A549 (cell line): ENCODE results near the gene MRPS30. TPM values are rescaled to one million over a fixed set of nuclear protein-coding genes. Genes with fewer than 3 reads are reported as not detected.

Source experiments
- ATAC-seq, 2 experiments: fragments of 200-7000 bp in 1 of 2; fragments of >200 bp in 1 of 2; cut with Nextera tagmentation in 1 of 2; cut with Tn5 transposase in 1 of 2; 3 replicates each; pipeline versions ENCODE4 v1.8.0 to v1.9.1; 2018 to 2020; ENCODE audit warnings: mild to moderate bottlenecking in 1 of 2, moderate library complexity in 1 of 2
- CTCF ChIA-PET: fragments of 300-600 bp; sonication (Branson Sonifier 250); formaldehyde crosslinking; extraction: SDS; loops from one replicate; lab custom pipeline; 2021; ENCODE audit warnings: antibody characterized with exemption, inconsistent platforms; lab: Yijun Ruan, JAX
- POLR2A ChIA-PET: fragments of 350-600 bp; formaldehyde crosslinking; extraction: SDS; loops from one replicate; lab custom pipeline; 2021; ENCODE audit warnings: antibody characterized with exemption, inconsistent platforms; lab: Yijun Ruan, JAX
- DNase-seq, 2 experiments: peaks; one replicate each; pipeline versions ENCODE4 v3.0.0 to v3.0.0-alpha.2; 2011 to 2016; ENCODE audit warnings: low read depth in 1 of 2, low spot score in 1 of 2
- FAIRE-seq: peaks from 2 replicates; lab custom pipeline; 2011; peaks lifted over from hg19 to GRCh38; lab: Jason Lieb, UNC
- H3K27ac ChIP-seq, 2 experiments: fragments of >200 bp; sonication (Bioruptor Twin); formaldehyde crosslinking; 3 replicates each; pipeline ENCODE4 v1.5.1; 2016 to 2017
- H3K4me1 ChIP-seq: fragments of >200 bp; sonication (Bioruptor Twin); formaldehyde crosslinking; 3 replicates; pipeline ENCODE4 v1.6.1; 2016
- H3K4me2 ChIP-seq: fragments of >200 bp; sonication (Bioruptor Twin); formaldehyde crosslinking; 3 replicates; pipeline ENCODE4 v1.6.1; 2016
- H3K4me3 ChIP-seq: fragments of >200 bp; sonication (Bioruptor Twin); formaldehyde crosslinking; 3 replicates; pipeline ENCODE4 v1.5.1; 2016
- H3K9me3 ChIP-seq: fragments of >200 bp; sonication (Bioruptor Twin); formaldehyde crosslinking; 3 replicates; pipeline ENCODE4 v1.6.1; 2016
- ATOH8 ChIP-seq: fragments of 250-450 bp; sonication (Bioruptor Pico); IDR thresholded peaks from 2 replicates; pipeline ENCODE4 v1.5.0; 2020; ENCODE audit warnings: low read depth, mild to moderate bottlenecking, moderate library complexity
- BHLHE40 ChIP-seq: IDR thresholded peaks from 2 replicates; pipeline ENCODE4 v1.6.1; 2012; ENCODE audit warnings: low read depth, low read length, inconsistent platforms
- CBX8 ChIP-seq: fragments of 200-600 bp; sonication (generic); IDR thresholded peaks from 2 replicates; pipeline ENCODE4 v1.6.1; 2016
- CHD2 ChIP-seq: fragments of 150-350 bp; IDR thresholded peaks from 2 replicates; pipeline ENCODE4 v1.6.1; 2014; ENCODE audit warnings: low read length; ENCODE audit not compliant: partially characterized antibody
- E2F6 ChIP-seq: IDR thresholded peaks from 2 replicates; pipeline ENCODE4 v1.6.1; 2012; ENCODE audit warnings: low read depth, borderline replicate concordance
- EHF ChIP-seq: fragments of 250-450 bp; sonication (Bioruptor Pico); IDR thresholded peaks from 2 replicates; pipeline ENCODE4 v1.5.0; 2020; ENCODE audit warnings: mild to moderate bottlenecking
- EHMT2 ChIP-seq: fragments of 200-600 bp; sonication (generic); IDR thresholded peaks from 2 replicates; pipeline ENCODE4 v1.6.1; 2016; ENCODE audit warnings: antibody characterized with exemption, low read depth, mild to moderate bottlenecking, moderate library complexity
- EP300 ChIP-seq, 2 experiments: fragments of >200 bp; sonication (Bioruptor Twin); formaldehyde crosslinking; IDR thresholded peaks; 2 replicates in 1 of 2; 3 replicates in 1 of 2; pipeline ENCODE4 v1.6.1; 2016 to 2017
- ESRRA ChIP-seq: fragments of 150-350 bp; IDR thresholded peaks from 2 replicates; pipeline ENCODE4 v1.6.1; 2014; ENCODE audit warnings: mild to moderate bottlenecking, low read length, borderline replicate concordance
- FOSB ChIP-seq: fragments of 250-450 bp; sonication (Bioruptor Pico); IDR thresholded peaks from 2 replicates; pipeline ENCODE4 v1.5.0; 2020; ENCODE audit warnings: mild to moderate bottlenecking, moderate library complexity
- FOXS1 ChIP-seq: fragments of 250-450 bp; sonication (Bioruptor Pico); IDR thresholded peaks from 2 replicates; pipeline ENCODE4 v1.5.0; 2020; ENCODE audit warnings: mild to moderate bottlenecking, moderate library complexity
- HDAC2 ChIP-seq: fragments of 200-600 bp; sonication (generic); IDR thresholded peaks from 2 replicates; pipeline ENCODE4 v1.6.1; 2016
- HES2 ChIP-seq: fragments of >200 bp; sonication (Bioruptor Twin); formaldehyde crosslinking; IDR thresholded peaks from 2 replicates; pipeline ENCODE4 v1.6.1; 2016
- HOXA7 ChIP-seq: fragments of 250-450 bp; sonication (Bioruptor Pico); IDR thresholded peaks from 2 replicates; pipeline ENCODE4 v1.5.0; 2020; ENCODE audit warnings: mild to moderate bottlenecking, moderate library complexity
- HOXB13 ChIP-seq: fragments of 250-450 bp; sonication (Bioruptor Pico); IDR thresholded peaks from 2 replicates; pipeline ENCODE4 v1.5.0; 2020; ENCODE audit warnings: low read depth, mild to moderate bottlenecking, moderate library complexity
- KDM1A ChIP-seq: fragments of 200-600 bp; sonication (generic); IDR thresholded peaks from 2 replicates; pipeline ENCODE4 v1.6.1; 2016; ENCODE audit warnings: low read depth, mild to moderate bottlenecking
- KDM5A ChIP-seq: fragments of 200-600 bp; sonication (generic); IDR thresholded peaks from 2 replicates; pipeline ENCODE4 v1.6.1; 2016; ENCODE audit warnings: antibody characterized with exemption, mild to moderate bottlenecking
- NFE2L2 ChIP-seq: fragments of 150-350 bp; conservative IDR thresholded peaks from 2 replicates; pipeline ENCODE4 v1.6.1; 2014; ENCODE audit warnings: low read length
- NR3C1 ChIP-seq: fragments of >200 bp; sonication (Bioruptor Twin); formaldehyde crosslinking; IDR thresholded peaks from 3 replicates; pipeline ENCODE4 v1.6.1; 2017
- PHF8 ChIP-seq: fragments of 200-600 bp; sonication (generic); IDR thresholded peaks from 2 replicates; pipeline ENCODE4 v1.6.1; 2016; ENCODE audit warnings: low read depth, mild to moderate bottlenecking, antibody characterized with exemption, moderate library complexity, borderline replicate concordance
- POLR2A ChIP-seq: IDR thresholded peaks from 2 replicates; pipeline ENCODE4 v1.6.1; 2012; ENCODE audit warnings: mild to moderate bottlenecking, low read length
- RAD21 ChIP-seq, 2 experiments: fragments of >200 bp in 1 of 2; sonication (Bioruptor Twin) in 1 of 2; formaldehyde crosslinking in 1 of 2; IDR thresholded peaks in 1 of 2; conservative IDR thresholded peaks in 1 of 2; 2 replicates in 1 of 2; 3 replicates in 1 of 2; pipeline ENCODE4 v1.6.1; 2012 to 2018; ENCODE audit warnings: inconsistent platforms in 1 of 2
- RARB ChIP-seq: fragments of 250-450 bp; sonication (Bioruptor Pico); IDR thresholded peaks from 2 replicates; pipeline ENCODE4 v1.8.0; 2021; ENCODE audit warnings: mild to moderate bottlenecking, moderate library complexity
- RCOR1 ChIP-seq: fragments of 150-350 bp; IDR thresholded peaks from 2 replicates; pipeline ENCODE4 v1.6.1; 2014; ENCODE audit warnings: antibody characterized with exemption, low read length, low read depth
- RFX5 ChIP-seq: fragments of 450-650 bp; IDR thresholded peaks from 2 replicates; pipeline ENCODE4 v1.7.1; 2014; ENCODE audit warnings: antibody characterized with exemption, mild to moderate bottlenecking, moderate library complexity
- SMC3 ChIP-seq: fragments of >200 bp; sonication (Bioruptor Twin); formaldehyde crosslinking; IDR thresholded peaks from 3 replicates; pipeline ENCODE4 v1.6.1; 2018; ENCODE audit warnings: inconsistent platforms
- TFCP2L1 ChIP-seq: fragments of 250-450 bp; sonication (Bioruptor Pico); IDR thresholded peaks from 2 replicates; pipeline ENCODE4 v1.5.0; 2021; ENCODE audit warnings: mild to moderate bottlenecking
- TP53 ChIP-seq: fragments of 250-450 bp; sonication (Bioruptor Pico); IDR thresholded peaks from 2 replicates; pipeline ENCODE4 v1.5.0; 2021; ENCODE audit warnings: mild to moderate bottlenecking, moderate library complexity
- USF2 ChIP-seq: fragments of 450-650 bp; IDR thresholded peaks from 2 replicates; pipeline ENCODE4 v1.6.1; 2014; ENCODE audit warnings: antibody characterized with exemption
- ZC3H11A ChIP-seq: fragments of 450-650 bp; IDR thresholded peaks from 2 replicates; pipeline ENCODE4 v1.6.1; 2014; ENCODE audit warnings: antibody characterized with exemption, mild to moderate bottlenecking
- ZNF302 ChIP-seq: fragments of 250-450 bp; sonication (Bioruptor Pico); IDR thresholded peaks from 2 replicates; pipeline ENCODE4 v1.9.0; 2021; ENCODE audit warnings: inconsistent platforms, mild to moderate bottlenecking, moderate library complexity
- WGBS: methylation state at CpG from one replicate; pipeline ENCODE4 v1.1.6; 2017; ENCODE audit errors: missing lambda C conversion rate; 5-methylcytosine and 5-hydroxymethylcytosine counted together
- polyA plus RNA-seq, 4 experiments: library from polyadenylated mRNA; depleted of rRNA in 3 of 4; stranded (reverse); fragments of >200 nt; fragmentation: RNase III in 1 of 4; extraction: RNeasy Plus Mini Kit Qiagen cat#74134 plus additional on column Dnase treatment in 1 of 4; gene quantifications; 2 replicates in 3 of 4; 3 replicates in 1 of 4; pipeline ENCODE4 v1.2.3, GENCODE V29; 2011 to 2017
- TF ChIP-seq, protein P1 (sequence below): fragments of 250-450 bp; sonication (Bioruptor Pico); IDR thresholded peaks from 2 replicates; pipeline ENCODE4 v1.5.0; 2021; ENCODE audit warnings: mild to moderate bottlenecking, moderate library complexity, borderline replicate concordance

Gene MRPS30
- polyA plus RNA-seq, 2 of the 4 experiments (the other 2 are of a cell fraction), result 31.5 to 57.2 TPM

DNA sequence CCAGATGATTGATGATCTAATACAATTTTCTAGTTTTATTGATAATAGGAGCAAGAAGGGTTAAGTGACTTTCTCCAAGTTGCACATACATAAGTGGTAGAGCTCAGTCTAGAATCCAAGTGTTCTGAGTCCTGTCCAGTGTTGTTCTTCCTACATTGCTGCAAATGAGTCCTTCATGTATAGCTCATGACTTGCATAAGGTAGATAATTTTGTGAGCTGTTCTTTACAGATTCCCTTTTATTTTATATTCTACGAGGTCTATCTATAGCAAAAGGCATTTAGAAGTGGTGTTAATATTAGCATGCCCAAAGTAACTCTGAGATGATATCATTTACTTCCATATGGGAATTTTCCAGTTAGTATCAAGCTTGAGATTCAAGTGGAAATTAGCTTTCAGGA is 20.0 kb downstream of the MRPS30 start:
- Histone ChIP-seq H3K9me3 (no peaks in the 10 kb centered on the region), H3K4me3 (no peak overlapping the region), H3K27ac (no peak overlapping the region), H3K4me2 (no peak overlapping the region), H3K4me1 (no peaks in the 10 kb centered on the region)
- ATAC-seq, result no peak
- 90% methylated on average over 1 of the region's 1 CpG for WGBS
- peak; percentile 7 for FAIRE-seq
- DNase-seq, result no peak
- ChIA-PET POLR2A (interaction anchor here (0.6 kb wide), 1 partner anchor 80 kb away, joined by 3 read pairs; no protein-coding TSS in a partner anchor), CTCF (no interaction called here)
- TF ChIP-seq NFE2L2 (no peak), RAD21 (conservative IDR thresholded peaks at IDR 0.05 in 1 of 2, IDR thresholded peaks at IDR 0.05 in 1 of 2) (no peak), RFX5 (no peak), ESRRA (no peak), KDM5A (no peak), PHF8 (no peak), RCOR1 (no peak), FOXS1 (CRISPR knock-in tag) (no peak), EP300 (IDR thresholded peaks at IDR 0.05) (no peak), BHLHE40 (no peak), TP53 (CRISPR knock-in tag) (no peak), ZNF302 (CRISPR knock-in tag) (no peak), ATOH8 (no peak), NR3C1 (no peak), RARB (CRISPR knock-in tag) (no peak), EHF (CRISPR knock-in tag) (no peak), POLR2A (no peak), KDM1A (no peak), CBX8 (no peak), TFCP2L1 (no peak)

- FAIRE-seq, result no peak
- POLR2A ChIA-PET, result no interaction called here
These were observed 22.2 kb downstream of the MRPS30 start for GRCh38 chr5:44830951-44831350.

More at GRCh38 chr5:44830951-44831350, 22.2 kb downstream of the MRPS30 start:
- CTCF ChIA-PET, result interaction anchor here (1.5 kb wide), 1 partner anchor 22 kb away, joined by 3 read pairs; no protein-coding TSS in a partner anchor
- ATAC-seq (no peak), DNase-seq (no peak)
- Histone ChIP-seq H3K4me3 (no peak overlapping the region), H3K4me1 (no peaks in the 10 kb centered on the region), H3K27ac (no peak overlapping the region), H3K9me3 (no peaks in the 10 kb centered on the region), H3K4me2 (no peak overlapping the region)
- 93% methylated on average over 1 of the region's 1 CpG for WGBS
- no peak for TF ChIP-seq EHF (CRISPR knock-in tag)
- no peak for TF ChIP-seq ZNF302 (CRISPR knock-in tag)
- TF ChIP-seq E2F6, result no peak
- no peak for TF ChIP-seq CHD2
- TF ChIP-seq ZC3H11A, result no peak
- TF ChIP-seq HES2, result no peak
- no peak for TF ChIP-seq USF2
- no peak for TF ChIP-seq SMC3
- TF ChIP-seq, protein P1, sequence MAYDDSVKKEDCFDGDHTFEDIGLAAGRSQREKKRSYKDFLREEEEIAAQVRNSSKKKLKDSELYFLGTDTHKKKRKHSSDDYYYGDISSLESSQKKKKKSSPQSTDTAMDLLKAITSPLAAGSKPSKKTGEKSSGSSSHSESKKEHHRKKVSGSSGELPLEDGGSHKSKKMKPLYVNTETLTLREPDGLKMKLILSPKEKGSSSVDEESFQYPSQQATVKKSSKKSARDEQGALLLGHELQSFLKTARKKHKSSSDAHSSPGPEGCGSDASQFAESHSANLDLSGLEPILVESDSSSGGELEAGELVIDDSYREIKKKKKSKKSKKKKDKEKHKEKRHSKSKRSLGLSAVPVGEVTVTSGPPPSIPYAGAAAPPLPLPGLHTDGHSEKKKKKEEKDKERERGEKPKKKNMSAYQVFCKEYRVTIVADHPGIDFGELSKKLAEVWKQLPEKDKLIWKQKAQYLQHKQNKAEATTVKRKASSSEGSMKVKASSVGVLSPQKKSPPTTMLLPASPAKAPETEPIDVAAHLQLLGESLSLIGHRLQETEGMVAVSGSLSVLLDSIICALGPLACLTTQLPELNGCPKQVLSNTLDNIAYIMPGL (CRISPR knock-in tag), result no peak
- TF ChIP-seq EHMT2, result no peak
- TF ChIP-seq FOSB (CRISPR knock-in tag), result no peak
- no peak for TF ChIP-seq HOXB13 (CRISPR knock-in tag)
- no peak for TF ChIP-seq HDAC2
- TF ChIP-seq HOXA7, result no peak
- TF ChIP-seq CBX8, result no peak
